ENCODE data around the gene RBM19. TPM values are rescaled to one million over a fixed set of nuclear protein-coding genes. Genes with fewer than 3 reads are reported as not detected.

The RBM19 gene
- total RNA-seq, 1 experiment from 2014 or later, result 9.5 TPM

DNA sequence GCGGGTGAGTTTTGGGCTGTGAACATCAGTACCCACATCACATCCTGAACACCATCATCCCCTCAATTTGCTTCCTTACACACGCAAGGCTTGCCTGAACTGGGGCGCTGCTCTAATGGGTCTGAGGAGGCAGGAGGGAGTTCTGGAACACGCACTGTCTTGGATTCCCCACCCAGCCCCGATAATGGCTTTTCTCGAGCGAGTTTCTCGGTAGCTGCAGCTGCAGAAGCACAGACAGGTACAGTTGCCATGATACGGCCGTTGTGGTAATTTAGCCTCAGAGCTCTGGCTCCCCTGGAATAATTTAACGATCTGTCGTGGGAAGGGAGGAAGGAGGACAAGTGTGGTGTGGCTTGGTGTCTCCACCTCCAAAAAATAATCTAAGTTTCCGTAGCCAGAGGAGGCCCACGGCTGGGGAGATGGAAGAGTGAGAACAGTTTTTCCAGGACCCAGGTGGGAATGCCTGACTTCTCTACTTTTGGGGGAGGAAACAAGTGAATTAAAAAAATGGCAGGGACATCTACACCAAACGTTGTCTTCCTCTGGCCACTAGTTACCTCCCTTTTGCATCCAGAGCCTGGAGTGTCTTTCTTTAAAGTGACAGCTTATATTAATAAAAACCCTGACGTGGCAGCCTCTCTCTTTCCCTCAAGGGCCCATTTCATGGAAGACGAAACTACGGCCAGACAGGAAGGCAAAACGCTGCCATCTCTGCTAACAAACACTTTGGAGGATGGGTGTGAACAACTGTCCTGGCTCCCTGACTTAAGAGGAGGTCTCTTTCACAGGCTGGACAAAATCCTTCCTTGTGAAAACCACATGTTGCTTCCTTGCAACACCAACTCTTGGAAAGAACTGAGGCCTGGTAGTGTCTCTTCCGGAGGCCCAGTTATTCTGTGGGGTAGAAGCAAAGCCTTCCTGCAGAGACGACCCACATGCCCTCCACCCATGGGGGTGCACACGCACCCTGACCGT lies 84.8 kb downstream of the RBM19 start:
- no peak for DNase-seq (ENCODE audit: low spot score)

DNA sequence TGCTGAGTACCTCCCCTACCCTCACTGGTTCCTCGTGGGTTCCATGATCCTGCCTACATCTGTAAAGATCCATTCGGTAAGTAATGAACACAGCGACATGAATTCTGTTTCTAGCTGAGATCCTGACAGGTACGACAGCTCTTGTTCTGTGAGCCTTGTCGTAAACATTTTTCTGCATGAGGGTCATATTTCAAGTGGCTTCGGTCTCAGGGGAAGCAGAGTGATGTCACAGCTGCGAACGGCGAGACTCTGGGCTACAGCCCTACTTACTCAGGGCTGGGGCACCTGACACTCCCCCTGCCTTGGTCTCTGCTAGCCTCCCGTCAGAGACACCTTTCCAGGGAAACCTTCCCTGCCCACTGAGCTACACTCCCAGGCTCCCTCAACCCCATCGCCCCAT lies 85.8 kb downstream of the RBM19 start:
- DNase-seq (ENCODE audit: low spot score), result no peak

DNA sequence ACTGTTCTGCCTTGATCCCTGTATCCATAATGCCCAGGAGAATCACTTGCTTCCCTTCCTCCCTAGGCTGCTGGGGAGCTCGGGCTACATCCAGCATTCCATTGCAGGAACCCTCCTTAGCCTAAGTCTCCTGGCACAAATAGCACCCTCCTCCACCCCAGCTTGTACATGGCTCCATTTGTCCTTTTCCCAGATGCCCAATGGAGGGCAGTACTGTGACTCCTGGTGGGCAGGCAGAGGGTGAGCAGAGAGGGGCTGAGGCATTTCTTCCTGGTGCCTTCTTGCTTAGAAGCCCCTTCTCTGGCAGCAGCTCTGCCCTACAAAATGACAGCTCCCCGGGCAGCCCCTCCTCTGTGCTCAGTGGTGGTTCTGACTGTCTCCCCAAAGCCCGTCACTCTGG lies 86.5 kb downstream of the RBM19 start:
- DNase-seq (ENCODE audit: low spot score), result no peak

DNA sequence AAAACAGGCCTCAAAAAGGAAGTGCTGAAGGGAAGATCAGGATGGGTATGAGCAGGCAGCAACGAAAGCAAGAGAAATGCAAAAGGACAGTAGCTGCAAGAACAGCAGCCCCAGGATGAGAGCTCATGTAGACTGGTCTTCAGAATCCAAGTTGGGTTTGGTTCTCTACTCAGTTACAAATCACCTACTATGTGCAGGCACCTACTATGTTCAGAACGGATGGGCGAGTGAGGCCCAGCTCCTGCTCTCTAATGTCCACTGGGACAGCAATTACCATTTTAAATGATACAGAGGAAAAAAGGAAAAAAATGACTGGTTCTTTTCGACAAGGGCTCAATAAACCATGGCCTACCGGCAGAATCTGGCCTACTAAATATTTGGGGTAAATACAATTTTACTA lies 88.5 kb downstream of the RBM19 start:
- no peak for DNase-seq (ENCODE audit: low spot score)

DNA sequence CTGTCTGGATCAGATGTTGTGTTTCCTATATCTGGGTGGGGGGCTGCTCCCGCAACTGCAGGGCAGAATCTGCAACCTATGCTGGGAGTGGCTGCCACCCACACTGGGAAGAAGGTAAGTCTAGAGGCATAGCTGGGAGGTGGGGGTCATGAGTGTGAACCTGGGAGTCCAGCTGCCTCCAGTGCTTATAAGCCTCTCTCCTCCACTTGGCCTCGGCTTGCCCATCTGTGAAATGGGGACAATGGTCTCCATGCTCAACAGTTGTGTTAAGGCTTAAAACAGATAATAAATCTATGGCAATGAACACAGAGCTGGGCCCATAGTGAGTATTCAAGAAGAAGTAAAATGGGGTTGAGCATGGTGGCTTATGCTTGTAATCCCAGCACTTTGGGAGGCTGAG lies 90.0 kb downstream of the RBM19 start:
- no peak for DNase-seq (ENCODE audit: low spot score)

DNA sequence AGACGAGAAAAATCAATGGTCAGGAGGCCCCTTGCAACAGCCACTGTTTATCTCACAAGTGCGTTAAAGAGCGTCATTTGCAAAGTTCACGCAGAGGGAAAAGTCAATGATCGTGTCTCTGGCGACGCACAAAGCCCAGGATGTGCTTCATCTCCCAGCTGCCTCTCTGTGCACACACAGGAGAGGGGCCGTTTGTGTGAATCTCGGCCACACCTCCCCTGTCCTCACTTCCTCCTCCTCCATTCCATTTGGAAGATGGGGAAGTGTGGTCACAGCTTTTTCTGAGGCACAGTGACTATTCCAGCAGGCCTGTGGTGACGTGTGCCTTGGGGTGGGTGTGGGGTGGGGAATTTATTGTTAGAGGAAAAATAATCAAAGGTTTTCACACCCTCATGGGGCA lies 90.4 kb downstream of the RBM19 start:
- peak; percentile 83 for DNase-seq (ENCODE audit: low spot score)

DNA sequence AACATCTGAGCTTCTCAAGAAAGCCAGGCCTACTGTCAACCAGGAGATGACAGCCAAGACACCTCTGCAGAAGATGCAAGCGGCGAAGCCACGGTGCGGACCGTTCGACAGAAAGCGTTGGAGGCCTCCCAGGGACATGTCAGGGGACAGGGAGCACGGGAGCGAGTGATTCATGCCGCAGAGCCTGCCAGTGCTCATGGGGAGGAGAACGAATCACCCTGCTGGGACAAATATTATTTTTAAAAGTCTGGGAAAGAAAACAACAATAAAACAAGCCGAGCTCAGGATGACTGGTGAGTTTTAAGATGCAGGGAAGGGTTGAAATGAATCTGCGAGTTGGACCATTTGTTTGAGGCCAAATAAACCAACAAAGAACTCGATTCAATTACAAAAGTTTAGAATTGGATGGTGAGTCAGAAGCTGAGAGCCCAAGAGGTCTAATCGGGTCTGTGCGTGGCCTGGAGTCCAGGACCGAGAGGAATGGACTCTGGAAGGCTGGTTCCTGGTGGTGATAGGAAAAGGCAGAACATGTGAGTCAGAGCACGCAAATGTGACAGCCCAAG lies 91.0 kb downstream of the RBM19 start:
- peak; percentile 78 for DNase-seq (ENCODE audit: low spot score)

DNA sequence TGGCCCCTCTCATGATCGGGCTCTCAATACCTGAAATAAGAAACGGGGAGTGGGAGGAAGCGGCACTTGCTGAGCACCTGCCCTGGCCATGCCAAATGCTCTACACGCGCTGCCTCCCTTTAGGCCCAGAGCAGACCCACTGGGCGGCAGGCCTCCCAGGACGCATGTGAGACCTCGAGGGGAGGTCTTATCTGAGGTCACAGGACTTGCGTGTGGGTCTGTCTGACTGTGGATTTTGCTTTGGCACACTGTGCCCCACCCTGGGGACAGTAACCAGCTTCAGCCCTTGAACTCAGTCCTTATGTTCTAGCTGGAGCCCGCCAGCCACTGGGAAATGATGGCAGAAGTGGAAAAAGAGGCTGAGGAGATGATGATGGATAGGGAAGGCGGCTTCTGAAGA lies 91.8 kb downstream of the RBM19 start:
- DNase-seq (ENCODE audit: low spot score), result no peak

DNA sequence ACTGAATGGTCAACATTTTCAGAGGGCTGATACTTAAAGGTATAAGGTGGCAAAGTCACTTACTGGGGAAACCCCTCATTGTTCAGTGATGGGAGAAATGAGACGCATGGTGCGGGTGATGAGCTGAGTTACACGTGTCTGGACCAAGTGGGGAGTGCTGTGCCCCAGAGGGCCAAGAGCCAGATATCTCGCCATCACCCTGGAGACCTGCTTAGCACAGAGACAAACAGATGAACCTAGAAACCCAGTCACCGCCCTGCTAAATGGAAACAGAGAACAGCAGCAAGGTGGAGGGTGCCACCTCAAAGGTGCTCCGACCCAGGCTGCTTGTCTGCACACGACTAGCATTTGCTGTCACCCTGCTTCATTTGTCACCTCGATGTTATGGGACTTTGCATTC lies 92.4 kb downstream of the RBM19 start:
- DNase-seq (ENCODE audit: low spot score), result no peak

DNA sequence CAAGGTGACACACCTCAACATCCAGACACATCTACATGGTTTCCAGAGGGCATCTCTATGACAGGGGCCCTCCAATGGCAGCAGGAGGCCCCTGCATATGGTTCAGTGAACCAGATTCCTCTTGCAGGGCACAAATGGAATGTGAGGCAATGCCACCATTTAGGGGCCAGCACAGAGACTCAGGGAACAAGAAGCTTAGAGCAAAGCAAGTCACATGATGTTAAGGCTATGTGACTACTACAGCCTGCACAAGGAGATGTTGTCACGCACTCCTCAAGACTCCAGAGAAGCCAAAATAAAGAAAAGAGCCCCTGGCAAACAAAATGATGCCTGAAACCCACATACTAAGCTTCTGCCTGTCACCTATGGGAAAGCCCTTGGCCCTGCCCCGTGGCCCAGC lies 95.2 kb downstream of the RBM19 start:
- DNase-seq (ENCODE audit: low spot score), result no peak

DNA sequence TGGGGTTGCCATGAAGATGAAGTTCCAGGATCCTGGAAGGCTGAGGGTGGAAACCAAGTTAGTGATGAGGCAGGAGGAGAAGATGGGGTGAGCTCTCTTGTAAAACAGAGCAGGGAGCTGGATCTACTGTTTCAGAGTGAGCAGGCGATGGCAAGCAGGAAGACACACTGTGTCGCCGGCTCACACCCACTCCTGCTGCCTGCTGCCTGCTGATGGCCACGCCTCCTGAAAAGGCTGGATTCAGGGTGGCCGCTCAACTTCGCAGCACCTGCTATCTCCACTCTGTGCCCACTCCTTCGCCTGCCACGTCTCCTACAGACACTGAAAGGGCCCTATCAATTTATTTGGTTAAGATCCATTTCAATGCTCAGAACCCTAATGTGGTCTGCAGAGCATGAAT lies 96.1 kb downstream of the RBM19 start:
- DNase-seq (ENCODE audit: low spot score), result no peak

DNA sequence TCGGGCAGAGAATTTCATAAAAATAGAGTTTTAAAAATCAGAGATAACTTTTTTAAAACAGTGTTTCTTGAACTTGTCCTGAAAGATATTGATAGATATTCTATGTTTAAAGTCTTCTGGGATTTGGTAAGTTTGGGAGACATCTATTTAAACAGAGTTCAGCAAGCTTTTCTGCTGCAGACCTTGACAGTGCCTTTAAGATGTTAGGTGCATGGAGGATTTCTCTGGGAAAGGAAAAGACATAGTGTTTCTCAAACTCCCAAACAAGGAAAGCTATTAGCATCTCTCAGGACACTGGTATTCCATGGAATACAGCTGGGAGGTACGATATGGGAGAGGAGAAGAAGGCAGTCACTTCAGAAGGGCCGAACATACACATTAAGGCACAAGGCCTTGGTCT lies 97.8 kb downstream of the RBM19 start:
- DNase-seq (ENCODE audit: low spot score), result no peak

DNA sequence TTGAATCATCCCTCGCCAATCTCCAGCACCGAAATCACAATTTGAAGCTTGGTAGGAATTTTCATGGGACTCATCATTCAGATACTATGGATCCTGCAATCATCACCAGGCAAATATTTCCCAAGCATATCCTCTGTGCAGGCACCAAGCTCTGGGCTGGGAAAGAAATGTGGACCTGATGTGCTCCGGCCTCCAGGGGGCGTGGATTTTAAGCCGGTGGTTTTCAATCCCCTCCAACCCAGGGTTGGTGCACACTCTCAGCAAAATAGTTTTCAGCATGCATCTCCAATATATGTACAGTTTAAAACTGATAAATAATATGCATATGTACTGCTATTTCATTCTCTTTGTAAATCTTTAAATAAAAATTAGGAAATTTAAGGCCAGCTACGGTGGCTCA lies 98.9 kb downstream of the RBM19 start:
- no peak for DNase-seq (ENCODE audit: low spot score)

DNA sequence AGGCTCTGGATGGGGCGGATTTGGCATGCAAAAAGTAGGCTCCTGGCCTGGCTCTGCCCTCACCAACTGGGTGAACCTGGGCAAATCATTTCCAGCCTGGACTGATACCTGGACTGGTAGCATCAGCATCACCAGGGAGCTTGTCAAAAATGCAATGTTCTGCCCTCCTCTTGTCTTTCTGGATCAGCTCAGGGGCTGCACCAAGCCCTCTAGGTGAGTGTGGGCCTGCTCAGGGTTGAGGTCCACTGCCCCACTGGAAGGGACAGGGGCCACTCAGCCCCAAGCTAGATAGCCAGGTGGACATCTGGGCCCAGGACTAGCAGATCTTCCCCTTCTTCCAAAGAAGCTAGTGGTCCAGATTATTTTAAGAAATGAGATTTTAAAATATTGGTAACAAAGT lies 99.6 kb downstream of the RBM19 start:
- no peak for DNase-seq (ENCODE audit: low spot score)

DNA sequence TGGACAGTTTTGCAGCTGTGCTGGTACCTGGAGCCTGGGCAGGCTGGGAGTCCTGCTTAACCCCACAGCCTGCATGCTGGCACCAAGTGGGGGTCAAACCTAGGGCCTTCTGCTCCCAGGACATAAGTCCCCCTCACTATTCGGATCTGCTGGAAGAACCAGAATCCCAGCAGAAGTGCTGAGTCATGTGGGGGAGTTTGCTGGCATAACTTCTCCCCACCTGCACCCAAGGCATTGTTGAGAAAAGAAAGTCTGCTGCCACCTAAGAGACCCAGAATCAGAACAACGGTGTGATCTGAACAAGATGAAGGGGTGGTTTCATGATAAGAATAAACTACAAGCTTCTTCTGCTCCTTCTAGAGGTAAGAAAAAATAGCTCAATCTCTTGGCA lies 102.7 kb downstream of the RBM19 start:
- no peak for DNase-seq (ENCODE audit: low spot score)

DNA sequence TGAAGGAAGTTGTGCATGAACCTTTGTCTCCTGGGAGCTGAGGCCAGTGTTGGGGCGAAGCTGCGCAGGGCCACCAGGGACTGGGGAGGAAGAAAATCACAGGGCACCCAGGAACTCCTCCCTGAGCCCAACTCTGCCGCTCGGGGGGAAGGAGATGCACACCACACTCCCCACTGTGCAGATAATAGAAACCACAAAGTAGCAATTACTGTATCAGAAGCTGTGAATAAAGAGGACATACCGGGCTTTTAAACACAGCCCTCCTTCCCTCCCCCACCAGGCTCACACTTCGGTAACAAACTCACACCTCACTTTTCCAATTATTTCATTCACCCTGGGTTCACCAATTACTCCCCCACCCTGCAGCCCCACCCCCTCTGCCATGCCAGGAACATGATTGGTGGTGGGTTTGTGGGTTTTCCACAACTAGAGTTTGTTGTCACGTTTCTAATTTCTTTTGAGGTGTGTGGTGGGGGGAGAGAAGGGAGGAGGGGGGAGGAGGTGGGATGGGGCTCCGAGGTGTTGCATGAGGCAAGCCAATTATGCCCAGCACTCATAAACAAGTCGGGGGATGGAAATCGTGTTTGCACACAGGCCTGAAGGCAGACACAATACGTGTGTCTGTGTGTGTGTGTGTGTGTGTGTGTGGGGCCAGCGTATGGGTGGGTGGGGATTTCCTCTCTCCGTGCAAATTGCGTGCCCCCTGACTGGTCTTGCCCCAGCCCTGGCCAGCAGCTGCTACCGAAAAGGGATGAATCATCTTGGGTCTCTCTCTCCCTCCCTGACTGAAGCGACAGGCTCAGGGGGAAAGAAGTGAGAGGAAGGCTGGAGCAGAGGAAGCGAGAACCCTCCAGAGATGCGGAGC lies 103.3 kb downstream of the RBM19 start:
- peak; percentile 95 for DNase-seq (ENCODE audit: low spot score)

DNA sequence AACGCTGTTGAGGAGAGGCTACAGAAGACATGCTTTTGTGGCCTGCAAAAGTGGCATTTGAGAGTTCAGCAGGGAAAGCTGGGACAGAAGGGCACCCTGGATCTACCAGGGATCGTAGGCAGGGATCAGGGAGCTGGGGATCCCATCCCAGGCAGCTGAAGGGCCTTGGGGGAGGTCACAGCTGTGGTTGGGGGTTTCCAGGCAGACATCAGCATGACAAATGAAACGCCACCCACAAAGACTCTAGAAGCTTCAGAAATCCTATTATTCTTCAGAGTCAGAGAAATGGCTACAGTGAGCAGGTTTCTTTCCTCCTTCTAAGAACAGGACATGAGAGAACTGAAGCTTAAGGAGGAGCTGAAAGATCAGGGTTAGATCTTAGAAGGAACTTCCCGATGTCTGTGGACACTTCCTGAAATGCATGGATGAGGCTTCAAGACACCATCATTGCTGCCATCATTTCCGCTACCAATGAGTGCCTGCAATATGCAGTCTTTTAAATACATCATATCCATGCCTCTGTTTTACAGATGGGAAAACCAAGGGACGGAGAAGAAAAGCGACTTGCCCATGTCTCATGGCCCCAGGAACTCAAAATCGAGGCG lies 104.3 kb downstream of the RBM19 start:
- DNase-seq (ENCODE audit: low spot score), result no peak

DNA sequence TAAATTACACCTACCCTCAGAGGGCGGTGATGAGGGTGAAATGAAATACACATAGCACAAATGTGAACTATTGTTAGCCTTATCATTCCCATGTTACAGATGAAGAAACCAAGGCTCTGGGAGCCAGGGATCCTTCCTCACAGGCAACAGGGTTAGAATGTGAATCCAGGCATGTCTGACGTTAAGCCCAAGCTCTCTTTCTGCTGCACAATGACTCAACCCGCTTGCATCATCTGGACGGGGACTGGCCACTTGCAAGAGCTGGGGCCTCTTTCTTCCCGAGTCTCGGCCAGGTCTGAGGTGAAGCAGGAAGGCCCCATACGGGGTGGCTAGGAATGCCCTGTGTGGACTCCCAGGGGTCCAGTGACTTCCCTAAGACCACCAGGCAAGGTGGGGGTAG lies 105.2 kb downstream of the RBM19 start:
- DNase-seq (ENCODE audit: low spot score), result peak; percentile 88

DNA sequence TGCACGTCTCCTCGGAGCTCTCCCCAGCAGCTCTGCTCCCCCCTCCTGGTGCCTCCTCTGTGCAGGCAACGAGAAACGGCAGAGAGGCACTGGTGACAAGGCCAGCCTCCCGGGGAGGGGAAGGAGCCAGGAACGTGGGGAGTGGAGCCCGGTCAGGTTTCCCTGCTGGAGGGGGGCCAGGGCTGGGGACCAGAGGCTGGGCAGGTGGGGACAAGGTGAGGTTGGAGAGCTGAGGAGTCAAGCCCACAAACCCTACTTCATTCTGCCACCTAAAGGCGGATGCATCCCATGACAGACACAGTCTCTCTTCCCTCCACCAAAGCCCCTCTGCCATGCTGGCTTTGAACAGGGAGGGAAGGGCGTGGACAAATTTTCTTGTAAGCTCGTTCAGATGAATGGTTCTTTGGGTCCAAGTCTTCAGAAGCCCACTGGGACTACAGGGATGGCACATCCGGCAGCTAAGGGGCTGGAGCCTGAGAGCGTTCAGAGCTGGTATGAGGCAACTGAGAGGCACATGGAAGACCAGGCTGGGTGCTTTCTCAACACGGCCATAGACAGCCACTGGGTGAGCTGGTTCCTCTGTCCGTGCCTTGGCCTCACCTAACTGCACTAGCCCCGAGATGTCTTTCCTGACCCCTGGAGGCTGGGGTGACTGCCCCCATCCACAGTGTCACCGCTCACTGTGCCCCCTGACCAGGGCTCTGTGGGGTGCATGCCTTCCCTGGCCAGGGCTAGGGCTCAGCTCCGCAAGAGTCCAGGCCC lies 105.9 kb downstream of the RBM19 start:
- DNase-seq (ENCODE audit: low spot score), result no peak

DNA sequence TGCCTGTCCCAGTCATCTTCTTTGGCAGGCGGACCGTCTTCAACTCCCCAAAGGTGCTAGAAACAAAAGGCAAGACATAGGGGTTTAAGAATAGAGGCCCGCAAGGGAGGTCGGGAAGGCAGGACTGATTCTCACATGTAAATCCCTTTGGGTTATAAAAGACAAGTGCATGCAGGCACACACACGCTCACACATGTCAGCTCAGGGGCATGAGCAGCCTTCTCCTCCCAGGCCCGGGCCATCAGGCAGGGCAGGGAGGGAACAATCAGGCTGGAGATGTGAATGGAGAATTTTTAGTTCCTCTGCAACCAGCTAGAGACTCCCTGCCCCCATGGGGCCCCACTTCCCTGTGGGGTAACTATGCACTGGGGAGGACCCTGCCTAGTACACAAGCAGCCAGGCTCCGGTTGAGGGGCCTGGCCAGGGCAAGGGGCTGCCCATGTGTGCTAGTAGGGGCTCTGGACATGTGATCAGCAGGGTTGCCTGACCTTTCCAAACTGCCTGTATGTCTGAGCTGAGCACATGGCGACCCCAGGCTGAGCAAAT lies 107.2 kb downstream of the RBM19 start:
- DNase-seq (ENCODE audit: low spot score), result no peak

DNA sequence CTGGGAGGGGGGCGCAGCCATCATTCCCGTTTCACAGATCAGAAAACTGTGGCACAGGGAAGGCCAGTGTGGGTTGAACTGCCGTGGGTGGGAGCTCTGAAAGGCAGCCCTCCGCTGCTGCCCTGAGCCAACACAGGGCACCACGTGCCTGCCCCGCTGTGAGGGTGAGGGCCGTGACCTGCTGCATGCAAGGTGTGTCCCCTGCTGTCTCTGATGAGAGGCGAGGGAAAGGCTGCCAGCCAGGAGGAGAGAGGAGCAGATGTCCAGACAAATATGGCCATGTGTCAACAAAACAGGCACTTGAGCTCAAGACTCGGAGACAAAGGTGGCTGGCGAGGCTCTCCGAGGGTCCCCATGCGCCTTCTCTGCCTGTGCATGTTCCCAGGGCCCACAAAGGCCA lies 108.8 kb downstream of the RBM19 start:
- no peak for DNase-seq (ENCODE audit: low spot score)
